ENCODE results near the gene GOLGA6A. TPM values are rescaled to one million over a fixed set of nuclear protein-coding genes. Genes with fewer than 3 reads are reported as not detected.
"Not testable (repeated sequence)": the region's sequence is repeated elsewhere in the genome, so short reads cannot be mapped to it uniquely, and the experiment has no call there.

The GOLGA6A gene
- total RNA-seq, 2 experiments from 2014 or later: 0.63 to 0.76 TPM

DNA sequence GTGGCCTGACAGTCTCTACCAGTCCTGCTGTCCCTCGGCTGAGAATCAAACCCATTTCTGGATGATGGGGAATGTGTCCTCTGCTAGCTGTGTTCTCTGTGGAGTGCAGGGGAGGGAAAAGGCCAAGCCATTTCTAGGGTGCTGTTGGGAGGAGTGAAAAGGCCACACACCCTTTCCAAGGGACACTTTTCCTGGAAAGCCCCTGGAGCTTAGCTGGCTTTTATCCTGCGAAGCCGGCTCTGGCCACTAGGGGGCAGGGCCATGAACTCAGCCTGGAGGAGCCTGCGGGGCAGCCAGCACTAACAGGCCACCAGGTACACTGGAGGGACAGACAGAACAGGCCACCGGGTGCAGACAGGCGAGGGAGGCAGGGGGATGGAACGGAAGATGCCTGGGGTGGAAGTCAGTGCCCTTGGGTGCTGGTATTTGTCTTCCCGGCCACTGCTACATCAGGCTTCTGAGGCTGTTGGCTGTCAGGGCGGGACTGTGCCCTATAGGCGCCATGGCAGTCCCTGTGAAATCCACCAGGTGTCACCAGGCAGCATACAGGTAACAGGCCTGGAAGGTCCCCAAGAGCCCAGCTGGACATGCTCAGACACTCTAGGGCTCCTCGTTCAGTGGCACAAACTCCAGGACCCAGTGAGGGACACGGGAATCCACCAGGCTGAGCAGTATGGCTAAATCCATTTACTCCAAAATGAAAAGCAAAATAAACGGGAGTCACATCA is 16.5 kb downstream of the GOLGA6A start:
- DNase-seq (ENCODE audit: low spot score); H3K4me1 ChIP-seq (ENCODE audit: insufficient read depth, low read length, poor library complexity, severe bottlenecking); POLR2A ChIA-PET; H3K4me2 ChIP-seq (ENCODE audit: low read length); H3K9me2 ChIP-seq (ENCODE audit: insufficient read depth, low read length); H3K4me3 ChIP-seq (ENCODE audit: low read depth, low read length, poor library complexity, severe bottlenecking); H3K9me3 ChIP-seq (ENCODE audit: low read length); BruUV-seq (replicated peaks); H2AFZ ChIP-seq (ENCODE audit: low read length); H3K79me2 ChIP-seq (ENCODE audit: insufficient read depth, low read depth, low read length); CTCF ChIA-PET (ENCODE audit: unreplicated experiment); H4K20me1 ChIP-seq (ENCODE audit: insufficient read depth, low read length); H3K27ac ChIP-seq (ENCODE audit: low read depth, low read length, poor library complexity, severe bottlenecking); H3K36me3 ChIP-seq (ENCODE audit: insufficient read depth, low read length); intact Hi-C loops (cut with micrococcal nuclease; ENCODE audit: unreplicated experiment): not testable (repeated sequence)
- TF ChIP-seq, protein P1, sequence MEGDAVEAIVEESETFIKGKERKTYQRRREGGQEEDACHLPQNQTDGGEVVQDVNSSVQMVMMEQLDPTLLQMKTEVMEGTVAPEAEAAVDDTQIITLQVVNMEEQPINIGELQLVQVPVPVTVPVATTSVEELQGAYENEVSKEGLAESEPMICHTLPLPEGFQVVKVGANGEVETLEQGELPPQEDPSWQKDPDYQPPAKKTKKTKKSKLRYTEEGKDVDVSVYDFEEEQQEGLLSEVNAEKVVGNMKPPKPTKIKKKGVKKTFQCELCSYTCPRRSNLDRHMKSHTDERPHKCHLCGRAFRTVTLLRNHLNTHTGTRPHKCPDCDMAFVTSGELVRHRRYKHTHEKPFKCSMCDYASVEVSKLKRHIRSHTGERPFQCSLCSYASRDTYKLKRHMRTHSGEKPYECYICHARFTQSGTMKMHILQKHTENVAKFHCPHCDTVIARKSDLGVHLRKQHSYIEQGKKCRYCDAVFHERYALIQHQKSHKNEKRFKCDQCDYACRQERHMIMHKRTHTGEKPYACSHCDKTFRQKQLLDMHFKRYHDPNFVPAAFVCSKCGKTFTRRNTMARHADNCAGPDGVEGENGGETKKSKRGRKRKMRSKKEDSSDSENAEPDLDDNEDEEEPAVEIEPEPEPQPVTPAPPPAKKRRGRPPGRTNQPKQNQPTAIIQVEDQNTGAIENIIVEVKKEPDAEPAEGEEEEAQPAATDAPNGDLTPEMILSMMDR (conservative IDR thresholded peaks at IDR 0.05; ENCODE audit: low read length): peak; percentile 53

DNA sequence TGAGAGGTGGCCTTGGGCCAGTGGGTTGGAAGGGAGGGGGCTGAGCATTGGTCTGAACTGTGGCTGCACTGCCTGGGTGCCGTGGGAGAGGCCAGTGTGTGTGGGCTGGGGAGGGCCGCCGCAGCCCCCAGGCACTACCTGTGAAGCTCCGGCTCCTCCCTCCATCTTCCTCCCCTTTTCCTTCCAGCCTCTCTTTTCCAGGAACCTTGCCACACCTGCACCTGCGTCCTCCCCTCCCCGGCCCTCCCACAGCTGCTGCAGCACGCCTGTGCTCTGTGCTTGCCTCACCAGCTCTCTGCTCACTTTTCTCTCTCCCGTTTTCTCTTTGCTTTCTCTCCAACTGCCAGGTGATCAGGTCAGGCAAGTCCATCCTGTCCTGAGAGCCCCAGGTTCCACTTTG is 17.5 kb downstream of the GOLGA6A start:
- H3K4me1 ChIP-seq (ENCODE audit: insufficient read depth, low read length, poor library complexity, severe bottlenecking); H3K4me3 ChIP-seq (ENCODE audit: low read depth, low read length, poor library complexity, severe bottlenecking); H4K20me1 ChIP-seq (ENCODE audit: insufficient read depth, low read length); H2AFZ ChIP-seq (ENCODE audit: low read length); POLR2A ChIA-PET; H3K27ac ChIP-seq (ENCODE audit: low read depth, low read length, poor library complexity, severe bottlenecking); DNase-seq (ENCODE audit: low spot score); H3K79me2 ChIP-seq (ENCODE audit: insufficient read depth, low read depth, low read length); H3K9me3 ChIP-seq (ENCODE audit: low read length); BruUV-seq (replicated peaks); CTCF ChIA-PET (ENCODE audit: unreplicated experiment); H3K36me3 ChIP-seq (ENCODE audit: insufficient read depth, low read length); H3K4me2 ChIP-seq (ENCODE audit: low read length); intact Hi-C loops (cut with micrococcal nuclease; ENCODE audit: unreplicated experiment); H3K9me2 ChIP-seq (ENCODE audit: insufficient read depth, low read length): not testable (repeated sequence)

DNA sequence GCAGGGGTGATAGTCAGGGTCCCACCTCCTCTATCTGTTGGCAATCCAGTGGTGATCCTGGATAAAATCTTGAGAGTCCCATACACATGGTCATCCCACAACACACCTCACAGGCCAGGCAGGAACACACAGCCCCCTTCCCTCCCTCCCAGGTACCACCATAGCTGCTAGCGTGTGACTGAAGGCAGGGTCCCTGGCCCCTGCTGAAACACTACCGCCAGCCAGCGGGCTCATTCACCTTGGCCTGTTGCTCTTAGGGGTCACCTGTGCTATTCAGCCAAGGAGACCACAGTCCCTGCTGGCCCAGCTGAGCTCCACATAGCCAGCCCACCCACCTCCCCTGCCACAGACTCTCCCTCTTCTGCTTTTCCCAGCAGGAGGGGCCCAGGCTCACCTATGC is 18.2 kb downstream of the GOLGA6A start:
- CTCF ChIA-PET (ENCODE audit: unreplicated experiment); H3K9me2 ChIP-seq (ENCODE audit: insufficient read depth, low read length); POLR2A ChIA-PET; H3K79me2 ChIP-seq (ENCODE audit: insufficient read depth, low read depth, low read length); H2AFZ ChIP-seq (ENCODE audit: low read length); H3K4me1 ChIP-seq (ENCODE audit: insufficient read depth, low read length, poor library complexity, severe bottlenecking); intact Hi-C loops (cut with micrococcal nuclease; ENCODE audit: unreplicated experiment); H3K27ac ChIP-seq (ENCODE audit: low read depth, low read length, poor library complexity, severe bottlenecking); DNase-seq (ENCODE audit: low spot score); H3K4me3 ChIP-seq (ENCODE audit: low read depth, low read length, poor library complexity, severe bottlenecking); BruUV-seq (replicated peaks); H3K36me3 ChIP-seq (ENCODE audit: insufficient read depth, low read length); H3K4me2 ChIP-seq (ENCODE audit: low read length); H4K20me1 ChIP-seq (ENCODE audit: insufficient read depth, low read length); H3K9me3 ChIP-seq (ENCODE audit: low read length): not testable (repeated sequence)

DNA sequence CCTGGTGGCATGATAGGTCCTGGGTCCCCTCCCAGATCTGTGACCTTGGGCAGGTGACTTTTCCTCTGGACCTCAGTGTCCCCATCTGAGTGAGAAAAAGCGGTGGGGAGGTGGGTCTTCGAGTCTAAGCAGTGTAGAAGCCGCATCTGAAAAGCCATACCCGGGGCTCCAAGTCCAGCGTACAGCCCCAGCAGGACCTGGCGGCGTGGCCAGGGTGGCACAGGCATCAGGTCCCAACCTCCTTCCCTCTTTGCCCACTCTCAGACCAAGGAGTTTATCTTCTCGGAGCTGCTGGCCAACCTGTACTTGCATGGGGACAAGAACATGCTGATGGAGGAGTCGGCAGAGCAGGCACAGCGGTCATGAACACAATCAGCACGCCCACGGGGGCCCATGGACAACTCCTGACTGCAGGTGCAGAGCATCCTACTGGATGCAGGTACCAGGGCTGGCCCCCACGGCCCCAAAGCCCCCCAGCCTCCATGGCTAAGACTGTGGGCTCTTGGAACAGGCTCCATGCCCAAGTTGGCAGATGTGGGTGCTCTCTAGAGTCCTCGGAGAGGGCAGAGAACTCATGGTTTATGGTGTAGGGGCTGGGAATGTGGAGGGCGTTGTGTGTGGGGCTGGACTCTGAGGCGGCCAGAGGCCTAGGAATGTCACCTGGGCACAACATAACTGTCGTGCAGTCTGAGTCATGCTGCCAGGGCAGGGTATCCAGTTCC is 18.8 kb downstream of the GOLGA6A start:
- H3K79me2 ChIP-seq (ENCODE audit: insufficient read depth, low read depth, low read length); CTCF ChIA-PET (ENCODE audit: unreplicated experiment); H3K4me3 ChIP-seq (ENCODE audit: low read depth, low read length, poor library complexity, severe bottlenecking); H3K4me2 ChIP-seq (ENCODE audit: low read length); H3K27ac ChIP-seq (ENCODE audit: low read depth, low read length, poor library complexity, severe bottlenecking); DNase-seq (ENCODE audit: low spot score); POLR2A ChIA-PET; H3K9me3 ChIP-seq (ENCODE audit: low read length); intact Hi-C loops (cut with micrococcal nuclease; ENCODE audit: unreplicated experiment); BruUV-seq (replicated peaks); H4K20me1 ChIP-seq (ENCODE audit: insufficient read depth, low read length); H3K9me2 ChIP-seq (ENCODE audit: insufficient read depth, low read length); H3K4me1 ChIP-seq (ENCODE audit: insufficient read depth, low read length, poor library complexity, severe bottlenecking); H3K36me3 ChIP-seq (ENCODE audit: insufficient read depth, low read length); H2AFZ ChIP-seq (ENCODE audit: low read length): not testable (repeated sequence)

All from OCI-LY7 (cell line).